ENCODE measurements around the gene PKN2. TPM values are rescaled to one million over a fixed set of nuclear protein-coding genes. Genes with fewer than 3 reads are reported as not detected.

PKN2 gene
- total and polyA plus RNA-seq, 10 donors: 10.2 to 63.9 (median 45.3) TPM

- 33 to 59% (median 45%) methylated on average over 2 of the region's 2 CpGs for WGBS, 5 donors
- Histone ChIP-seq H3K36me3 (no peaks in the 10 kb centered on the region), H3K4me3 (no peak overlapping the region), H3K27ac (peak overlapping the region in 1 of 8 donors; percentile 8), H3K27me3 (replicated peaks in 1 of 7) (peaks cover 0 to 7% (median 0%) of the 10 kb centered on the region in 7 donors), H3K4me1 (peaks cover 0 to 26% (median 8%) of the 10 kb centered on the region in 6 donors), H3K9me3 (no peaks in the 10 kb centered on the region)
- TF ChIP-seq POLR2AphosphoS5 (IDR thresholded peaks at IDR 0.05): no peak
- TF ChIP-seq POLR2A (IDR thresholded peaks at IDR 0.05): no peak
- TF ChIP-seq, protein P1, sequence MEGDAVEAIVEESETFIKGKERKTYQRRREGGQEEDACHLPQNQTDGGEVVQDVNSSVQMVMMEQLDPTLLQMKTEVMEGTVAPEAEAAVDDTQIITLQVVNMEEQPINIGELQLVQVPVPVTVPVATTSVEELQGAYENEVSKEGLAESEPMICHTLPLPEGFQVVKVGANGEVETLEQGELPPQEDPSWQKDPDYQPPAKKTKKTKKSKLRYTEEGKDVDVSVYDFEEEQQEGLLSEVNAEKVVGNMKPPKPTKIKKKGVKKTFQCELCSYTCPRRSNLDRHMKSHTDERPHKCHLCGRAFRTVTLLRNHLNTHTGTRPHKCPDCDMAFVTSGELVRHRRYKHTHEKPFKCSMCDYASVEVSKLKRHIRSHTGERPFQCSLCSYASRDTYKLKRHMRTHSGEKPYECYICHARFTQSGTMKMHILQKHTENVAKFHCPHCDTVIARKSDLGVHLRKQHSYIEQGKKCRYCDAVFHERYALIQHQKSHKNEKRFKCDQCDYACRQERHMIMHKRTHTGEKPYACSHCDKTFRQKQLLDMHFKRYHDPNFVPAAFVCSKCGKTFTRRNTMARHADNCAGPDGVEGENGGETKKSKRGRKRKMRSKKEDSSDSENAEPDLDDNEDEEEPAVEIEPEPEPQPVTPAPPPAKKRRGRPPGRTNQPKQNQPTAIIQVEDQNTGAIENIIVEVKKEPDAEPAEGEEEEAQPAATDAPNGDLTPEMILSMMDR (IDR thresholded peaks at IDR 0.05 in 8 of 11, conservative IDR thresholded peaks at IDR 0.05 in 3 of 11): no peak
- intact Hi-C loops (cut with DNase I; ENCODE audit: low total_unique reads): no loop called here
- no peak for DNase-seq
Observed at GRCh38 chr1:88661951-88662699, 21.9 kb upstream of the PKN2 start.

- peaks cover 0 to 26% (median 8%) of the 10 kb centered on the region in 6 donors for H3K4me1 ChIP-seq
- intact Hi-C loops (cut with DNase I; ENCODE audit: low total_unique reads): no loop called here
- no peaks in the 10 kb centered on the region for H3K36me3 ChIP-seq
- H3K9me3 ChIP-seq: no peaks in the 10 kb centered on the region
- peaks cover 0 to 7% (median 0%) of the 10 kb centered on the region in 7 donors for H3K27me3 ChIP-seq (replicated peaks in 1 of 7)
- no peak overlapping the region for H3K27ac ChIP-seq
- TF ChIP-seq POLR2AphosphoS5 (IDR thresholded peaks at IDR 0.05) (no peak), POLR2A (IDR thresholded peaks at IDR 0.05) (no peak)
- TF ChIP-seq, protein P1 (IDR thresholded peaks at IDR 0.05 in 8 of 11, conservative IDR thresholded peaks at IDR 0.05 in 3 of 11): no peak
- DNase-seq: no peak
- no peak overlapping the region for H3K4me3 ChIP-seq
- WGBS, 5 donors: 36 to 73% (median 59%) methylated on average over 2 of the region's 2 CpGs
Observed at GRCh38 chr1:88662723-88663122, 21.4 kb upstream of the PKN2 start.

DNA sequence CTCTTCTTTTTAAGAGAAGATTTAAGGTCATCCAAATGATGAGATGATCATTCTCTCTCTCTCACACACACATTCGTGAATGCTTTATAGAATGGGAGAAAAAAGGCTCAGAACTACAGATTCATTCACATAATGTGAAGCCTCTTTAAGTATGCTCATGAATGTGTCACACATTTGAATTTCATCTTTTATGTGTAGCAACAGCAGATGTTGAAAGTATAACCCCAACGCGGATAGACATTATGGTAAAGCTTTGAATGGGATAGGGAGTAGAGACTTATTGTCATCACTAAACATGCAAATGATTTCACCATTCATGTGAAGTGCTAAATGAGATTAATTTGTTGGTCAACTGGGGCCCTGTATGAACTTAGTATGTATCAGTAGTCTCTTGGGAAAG lies 15.7 kb upstream of the PKN2 start:
- Histone ChIP-seq H3K4me1 (no peaks in the 10 kb centered on the region), H3K27me3 (replicated peaks in 1 of 7) (peaks cover 0 to 7% (median 0%) of the 10 kb centered on the region in 7 donors), H3K9me3 (no peaks in the 10 kb centered on the region), H3K36me3 (no peaks in the 10 kb centered on the region), H3K27ac (no peak overlapping the region), H3K4me3 (no peak overlapping the region)
- TF ChIP-seq POLR2A (IDR thresholded peaks at IDR 0.05) (no peak), POLR2AphosphoS5 (IDR thresholded peaks at IDR 0.05) (no peak)
- TF ChIP-seq, protein P1 (IDR thresholded peaks at IDR 0.05 in 8 of 11, conservative IDR thresholded peaks at IDR 0.05 in 3 of 11): no peak
- intact Hi-C loops (cut with DNase I; ENCODE audit: low total_unique reads): no loop called here
- DNase-seq: no peak
- WGBS, 5 donors: 83 to 92% (median 92%) methylated on average over 3 of the region's 3 CpGs

GRCh38 chr1:88670462-88670861 lies 13.6 kb upstream of the PKN2 start:
- Histone ChIP-seq H3K4me1 (no peaks in the 10 kb centered on the region), H3K27ac (no peak overlapping the region), H3K9me3 (no peaks in the 10 kb centered on the region), H3K27me3 (replicated peaks in 1 of 7) (peaks cover 0 to 7% (median 0%) of the 10 kb centered on the region in 7 donors), H3K4me3 (no peak overlapping the region), H3K36me3 (no peaks in the 10 kb centered on the region)
- TF ChIP-seq, protein P1 (IDR thresholded peaks at IDR 0.05 in 8 of 11, conservative IDR thresholded peaks at IDR 0.05 in 3 of 11): no peak
- no peak for TF ChIP-seq POLR2A (IDR thresholded peaks at IDR 0.05)
- TF ChIP-seq POLR2AphosphoS5 (IDR thresholded peaks at IDR 0.05): no peak
- WGBS, 5 donors: 67 to 83% (median 76%) methylated on average over 3 of the region's 3 CpGs
- no peak for DNase-seq
- intact Hi-C loops (cut with DNase I; ENCODE audit: low total_unique reads): no loop called here
